ENCODE measurements around the gene HIVEP1. TPM values are rescaled to one million over a fixed set of nuclear protein-coding genes. Genes with fewer than 3 reads are reported as not detected.

Gene HIVEP1
- total RNA-seq, 1 experiment from 2014 or later: 24.3 TPM

- TF ChIP-seq ATF2 (CRISPR knock-in tag; IDR thresholded peaks at IDR 0.05; ENCODE audit: borderline replicate concordance, low read depth) (no peak), ZNF121 (CRISPR knock-in tag; IDR thresholded peaks at IDR 0.05) (no peak), NR2C2 (CRISPR knock-in tag; IDR thresholded peaks at IDR 0.05) (no peak), ZNF317 (CRISPR knock-in tag; IDR thresholded peaks at IDR 0.05; ENCODE audit: borderline replicate concordance, low read depth) (no peak)
- ChIA-PET CTCF (no interaction called here), POLR2A (no interaction called here)
- Mint-ChIP-seq H3K4me1 (peaks cover 43% of the 10 kb centered on the region), H3K27me3 (ENCODE audit: low read depth) (no peaks in the 10 kb centered on the region), H3K36me3 (peaks cover 24% of the 10 kb centered on the region), H3K9me3 (peaks cover 12% of the 10 kb centered on the region), H3K27ac (no peak overlapping the region; the same call in 1 of the 2 replicates), H3K4me3 (no peak overlapping the region)
- ATAC-seq: peak; percentile 18; the same call in 1 of the 2 replicates
- no peak for DNase-seq (ENCODE audit: low spot score)
These were observed 100.6 kb downstream of the HIVEP1 start for GRCh38 chr6:12112540-12113189.

- Mint-ChIP-seq H3K36me3 (peaks cover 21% of the 10 kb centered on the region), H3K27ac (no peak overlapping the region; the same call in 1 of the 2 replicates), H3K9me3 (peaks cover 9% of the 10 kb centered on the region), H3K4me3 (no peak overlapping the region), H3K4me1 (peaks cover 43% of the 10 kb centered on the region), H3K27me3 (ENCODE audit: low read depth) (no peaks in the 10 kb centered on the region)
- no peak for DNase-seq (ENCODE audit: low spot score)
- POLR2A ChIA-PET: no interaction called here
- ATAC-seq: no peak; the same call in 1 of the 2 replicates
- TF ChIP-seq NR1H2 (CRISPR knock-in tag; IDR thresholded peaks at IDR 0.05) (no peak), ZBTB43 (CRISPR knock-in tag; IDR thresholded peaks at IDR 0.05) (no peak), E2F5 (CRISPR knock-in tag; IDR thresholded peaks at IDR 0.05) (no peak), ZNF425 (CRISPR knock-in tag; conservative IDR thresholded peaks at IDR 0.05) (no peak), ZSCAN18 (CRISPR knock-in tag; IDR thresholded peaks at IDR 0.05) (no peak), ATF6 (CRISPR knock-in tag; IDR thresholded peaks at IDR 0.05) (no peak), AR (CRISPR knock-in tag; IDR thresholded peaks at IDR 0.05) (no peak), CREB1 (CRISPR knock-in tag; IDR thresholded peaks at IDR 0.05) (no peak), ESRRA (CRISPR knock-in tag; IDR thresholded peaks at IDR 0.05; ENCODE audit: borderline replicate concordance) (no peak), ZNF263 (CRISPR knock-in tag; IDR thresholded peaks at IDR 0.05; ENCODE audit: low read depth) (no peak), KAT7 (CRISPR knock-in tag; IDR thresholded peaks at IDR 0.05; ENCODE audit: borderline replicate concordance) (no peak), RORB (CRISPR knock-in tag; IDR thresholded peaks at IDR 0.05) (no peak)
- CTCF ChIA-PET: no interaction called here
These were observed 101.1 kb downstream of the HIVEP1 start for GRCh38 chr6:12113190-12113577.

Measured in WTC11 (cell line).